K562 (cell line): Measurements from ENCODE around the gene RPS6KA4. TPM values are rescaled to one million over a fixed set of nuclear protein-coding genes. Genes with fewer than 3 reads are reported as not detected.

Experiments used
- FOXA1 ChIP-seq: fragments of 450-650 bp; IDR thresholded peaks from 2 replicates; pipeline ENCODE4 v1.6.1; 2016; ENCODE audit warnings: mild to moderate bottlenecking, borderline replicate concordance
- LCOR ChIP-seq: sonication (generic); formaldehyde crosslinking; IDR thresholded peaks from 2 replicates; pipeline ENCODE4 v1.8.0; 2022; ENCODE audit warnings: mild to moderate bottlenecking, missing genetic modification reagents
- MXD1 ChIP-seq: fragments of 250-450 bp; sonication (Bioruptor Pico); IDR thresholded peaks from 2 replicates; pipeline ENCODE4 v1.8.0; 2021; ENCODE audit warnings: borderline replicate concordance, mild to moderate bottlenecking, moderate library complexity; ENCODE audit not compliant: poor library complexity, severe bottlenecking
- NELFE ChIP-seq: IDR thresholded peaks from 2 replicates; pipeline ENCODE4 v1.6.1; 2011; ENCODE audit warnings: mild to moderate bottlenecking; ENCODE audit not compliant: insufficient read depth, insufficient read length
- PHF8 ChIP-seq: fragments of 200-600 bp; sonication (generic); IDR thresholded peaks from 2 replicates; pipeline ENCODE4 v1.6.1; 2012; ENCODE audit warnings: mixed run types, mild to moderate bottlenecking, inconsistent platforms, low read length, moderate library complexity, borderline replicate concordance
- RBM14 ChIP-seq: fragments of 200-400 bp; formaldehyde crosslinking; IDR thresholded peaks from 2 replicates; pipeline ENCODE4 v1.6.1; 2018; ENCODE audit warnings: low read depth, mild to moderate bottlenecking, low read length, moderate library complexity, borderline replicate concordance; ENCODE audit not compliant: insufficient read depth
- polyA plus RNA-seq, 8 experiments: library from polyadenylated mRNA; depleted of rRNA in 4 of 8; stranded (reverse) in 5 of 8; unstranded in 3 of 8; fragments of >200 nt; fragmentation: Nextera tagmentation in 2 of 8; fragmentation: Illumina TruSeq in 1 of 8; extraction: Ambion mirVana in 2 of 8; extraction: Trizol in 1 of 8; gene quantifications; 2 replicates each; pipeline versions ENCODE4 v1.2.1 to v1.2.3, GENCODE V29; 2011 to 2014; ENCODE audit warnings: inconsistent platforms in 1 of 8, missing spikeins in 1 of 8
- total RNA-seq, 7 experiments: library from RNA; depleted of rRNA in 6 of 7; stranded (reverse); fragments of >200 nt in 6 of 7; fragmentation: Illumina TruSeq in 2 of 7; extraction: Trizol in 2 of 7; gene quantifications; 2 replicates each; pipeline versions ENCODE4 v1.2.1 to v1.2.3, GENCODE V29; 2011 to 2021; ENCODE audit warnings: low replicate concordance in 1 of 7
- TF ChIP-seq, protein P1 (sequence below), 3 experiments: fragments of 200-800 bp in 1 of 3; fragments of 250-450 bp in 1 of 3; fragments of 450-650 bp in 1 of 3; sonication (Bioruptor Pico) in 1 of 3; sonication (Bioruptor generic) in 1 of 3; formaldehyde crosslinking in 1 of 3; IDR thresholded peaks; 2 replicates each; pipeline versions ENCODE4 v1.6.1 to v1.8.0; 2016 to 2022; ENCODE audit warnings: mild to moderate bottlenecking in 2 of 3, missing genetic modification characterization in 2 of 3, missing compliant biosample characterization in 1 of 3, moderate library complexity in 1 of 3
- TF ChIP-seq, protein P2 (sequence below), 2 experiments: fragments of 450-650 bp in 1 of 2; sonication (generic) in 1 of 2; formaldehyde crosslinking in 1 of 2; IDR thresholded peaks; 2 replicates each; pipeline versions ENCODE4 v1.7.1 to v1.9.0; 2016 to 2022; ENCODE audit warnings: inconsistent platforms in 1 of 2, mild to moderate bottlenecking in 1 of 2, missing genetic modification reagents in 1 of 2
- TF ChIP-seq, protein P3 (sequence below), 2 experiments: IDR thresholded peaks; 2 replicates each; pipeline ENCODE4 v1.6.1; 2012; ENCODE audit warnings: improper control_type of control experiment in 2 of 2, low read depth in 2 of 2, low read length in 2 of 2, borderline replicate concordance in 1 of 2

The RPS6KA4 gene
- total and polyA plus RNA-seq, 9 of the 15 experiments (the other 6 are each of a cell fraction or from before 2014, with no cell fraction given): 0.15 to 23.8 (median 9.8) TPM

GRCh38 chr11:64357904-64358535 is 942 bp upstream of the RPS6KA4 start (continued):
- TF ChIP-seq, protein P1, sequence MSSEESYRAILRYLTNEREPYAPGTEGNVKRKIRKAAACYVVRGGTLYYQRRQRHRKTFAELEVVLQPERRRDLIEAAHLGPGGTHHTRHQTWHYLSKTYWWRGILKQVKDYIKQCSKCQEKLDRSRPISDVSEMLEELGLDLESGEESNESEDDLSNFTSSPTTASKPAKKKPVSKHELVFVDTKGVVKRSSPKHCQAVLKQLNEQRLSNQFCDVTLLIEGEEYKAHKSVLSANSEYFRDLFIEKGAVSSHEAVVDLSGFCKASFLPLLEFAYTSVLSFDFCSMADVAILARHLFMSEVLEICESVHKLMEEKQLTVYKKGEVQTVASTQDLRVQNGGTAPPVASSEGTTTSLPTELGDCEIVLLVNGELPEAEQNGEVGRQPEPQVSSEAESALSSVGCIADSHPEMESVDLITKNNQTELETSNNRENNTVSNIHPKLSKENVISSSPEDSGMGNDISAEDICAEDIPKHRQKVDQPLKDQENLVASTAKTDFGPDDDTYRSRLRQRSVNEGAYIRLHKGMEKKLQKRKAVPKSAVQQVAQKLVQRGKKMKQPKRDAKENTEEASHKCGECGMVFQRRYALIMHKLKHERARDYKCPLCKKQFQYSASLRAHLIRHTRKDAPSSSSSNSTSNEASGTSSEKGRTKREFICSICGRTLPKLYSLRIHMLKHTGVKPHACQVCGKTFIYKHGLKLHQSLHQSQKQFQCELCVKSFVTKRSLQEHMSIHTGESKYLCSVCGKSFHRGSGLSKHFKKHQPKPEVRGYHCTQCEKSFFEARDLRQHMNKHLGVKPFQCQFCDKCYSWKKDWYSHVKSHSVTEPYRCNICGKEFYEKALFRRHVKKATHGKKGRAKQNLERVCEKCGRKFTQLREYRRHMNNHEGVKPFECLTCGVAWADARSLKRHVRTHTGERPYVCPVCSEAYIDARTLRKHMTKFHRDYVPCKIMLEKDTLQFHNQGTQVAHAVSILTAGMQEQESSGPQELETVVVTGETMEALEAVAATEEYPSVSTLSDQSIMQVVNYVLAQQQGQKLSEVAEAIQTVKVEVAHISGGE (CRISPR knock-in tag; IDR thresholded peaks at IDR 0.05): 0 out of 6 replicates have a peak, but pooled peaks of 1 of the 3 experiments have one; percentile 22
- TF ChIP-seq NELFE (no peak), LCOR (no peak), MXD1 (CRISPR knock-in tag) (no peak), PHF8 (no peak), RBM14 (no peak), FOXA1 (no peak)
- TF ChIP-seq, protein P2, sequence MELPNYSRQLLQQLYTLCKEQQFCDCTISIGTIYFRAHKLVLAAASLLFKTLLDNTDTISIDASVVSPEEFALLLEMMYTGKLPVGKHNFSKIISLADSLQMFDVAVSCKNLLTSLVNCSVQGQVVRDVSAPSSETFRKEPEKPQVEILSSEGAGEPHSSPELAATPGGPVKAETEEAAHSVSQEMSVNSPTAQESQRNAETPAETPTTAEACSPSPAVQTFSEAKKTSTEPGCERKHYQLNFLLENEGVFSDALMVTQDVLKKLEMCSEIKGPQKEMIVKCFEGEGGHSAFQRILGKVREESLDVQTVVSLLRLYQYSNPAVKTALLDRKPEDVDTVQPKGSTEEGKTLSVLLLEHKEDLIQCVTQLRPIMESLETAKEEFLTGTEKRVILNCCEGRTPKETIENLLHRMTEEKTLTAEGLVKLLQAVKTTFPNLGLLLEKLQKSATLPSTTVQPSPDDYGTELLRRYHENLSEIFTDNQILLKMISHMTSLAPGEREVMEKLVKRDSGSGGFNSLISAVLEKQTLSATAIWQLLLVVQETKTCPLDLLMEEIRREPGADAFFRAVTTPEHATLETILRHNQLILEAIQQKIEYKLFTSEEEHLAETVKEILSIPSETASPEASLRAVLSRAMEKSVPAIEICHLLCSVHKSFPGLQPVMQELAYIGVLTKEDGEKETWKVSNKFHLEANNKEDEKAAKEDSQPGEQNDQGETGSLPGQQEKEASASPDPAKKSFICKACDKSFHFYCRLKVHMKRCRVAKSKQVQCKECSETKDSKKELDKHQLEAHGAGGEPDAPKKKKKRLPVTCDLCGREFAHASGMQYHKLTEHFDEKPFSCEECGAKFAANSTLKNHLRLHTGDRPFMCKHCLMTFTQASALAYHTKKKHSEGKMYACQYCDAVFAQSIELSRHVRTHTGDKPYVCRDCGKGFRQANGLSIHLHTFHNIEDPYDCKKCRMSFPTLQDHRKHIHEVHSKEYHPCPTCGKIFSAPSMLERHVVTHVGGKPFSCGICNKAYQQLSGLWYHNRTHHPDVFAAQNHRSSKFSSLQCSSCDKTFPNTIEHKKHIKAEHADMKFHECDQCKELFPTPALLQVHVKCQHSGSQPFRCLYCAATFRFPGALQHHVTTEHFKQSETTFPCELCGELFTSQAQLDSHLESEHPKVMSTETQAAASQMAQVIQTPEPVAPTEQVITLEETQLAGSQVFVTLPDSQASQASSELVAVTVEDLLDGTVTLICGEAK (IDR thresholded peaks at IDR 0.05): no peak
- TF ChIP-seq, protein P2 (CRISPR knock-in tag; IDR thresholded peaks at IDR 0.05): no peak
- TF ChIP-seq, protein P3, sequence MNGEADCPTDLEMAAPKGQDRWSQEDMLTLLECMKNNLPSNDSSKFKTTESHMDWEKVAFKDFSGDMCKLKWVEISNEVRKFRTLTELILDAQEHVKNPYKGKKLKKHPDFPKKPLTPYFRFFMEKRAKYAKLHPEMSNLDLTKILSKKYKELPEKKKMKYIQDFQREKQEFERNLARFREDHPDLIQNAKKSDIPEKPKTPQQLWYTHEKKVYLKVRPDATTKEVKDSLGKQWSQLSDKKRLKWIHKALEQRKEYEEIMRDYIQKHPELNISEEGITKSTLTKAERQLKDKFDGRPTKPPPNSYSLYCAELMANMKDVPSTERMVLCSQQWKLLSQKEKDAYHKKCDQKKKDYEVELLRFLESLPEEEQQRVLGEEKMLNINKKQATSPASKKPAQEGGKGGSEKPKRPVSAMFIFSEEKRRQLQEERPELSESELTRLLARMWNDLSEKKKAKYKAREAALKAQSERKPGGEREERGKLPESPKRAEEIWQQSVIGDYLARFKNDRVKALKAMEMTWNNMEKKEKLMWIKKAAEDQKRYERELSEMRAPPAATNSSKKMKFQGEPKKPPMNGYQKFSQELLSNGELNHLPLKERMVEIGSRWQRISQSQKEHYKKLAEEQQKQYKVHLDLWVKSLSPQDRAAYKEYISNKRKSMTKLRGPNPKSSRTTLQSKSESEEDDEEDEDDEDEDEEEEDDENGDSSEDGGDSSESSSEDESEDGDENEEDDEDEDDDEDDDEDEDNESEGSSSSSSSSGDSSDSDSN (IDR thresholded peaks at IDR 0.05; ENCODE audit: borderline replicate concordance in 1 of 2, low read depth in 2 of 2, low read length in 2 of 2): no peak
